Measurements from ENCODE around the gene BBX. TPM values are rescaled to one million over a fixed set of nuclear protein-coding genes. Genes with fewer than 3 reads are reported as not detected.

Gene BBX
- total and polyA plus RNA-seq, 2 of the 4 experiments (the other 2 are of a cell fraction) = 13.6 to 107 TPM

DNA sequence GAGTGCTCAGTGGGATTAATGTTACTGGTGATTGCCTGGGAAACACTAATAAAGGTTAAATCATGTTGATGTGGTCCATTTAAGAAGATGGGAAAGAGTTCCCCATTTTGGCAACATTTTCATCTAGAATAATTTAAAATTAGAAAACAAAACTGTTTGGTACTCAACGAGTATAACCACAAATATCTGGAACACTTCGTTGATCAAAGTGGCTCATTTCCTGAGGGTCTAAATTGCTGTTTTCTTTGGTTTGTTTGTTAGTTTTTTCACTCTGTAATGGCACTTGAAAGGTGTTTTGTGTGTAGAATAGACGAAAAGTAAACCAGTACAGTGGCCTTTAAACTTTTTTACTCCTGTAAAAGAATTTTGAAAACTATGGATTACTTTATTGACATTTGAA lies 73.9 kb downstream of the BBX start:
- H2BK20ac ChIP-seq (ENCODE audit: low read depth, low read length) = no peak overlapping the region
- H3K79me1 ChIP-seq (ENCODE audit: low read depth in 1 of 2, low read length in 2 of 2) = peaks cover 9 to 28% of the 10 kb centered on the region in 2 experiments
- no peak overlapping the region for H3K4me2 ChIP-seq (ENCODE audit: low read depth, low read length)
- H3K14ac ChIP-seq (replicated peaks; ENCODE audit: low read depth, low read length) = no peak overlapping the region
- no peak overlapping the region for H4K5ac ChIP-seq (ENCODE audit: low read depth, low read length)
- no CpG with 5 or more reads among the region's 3 CpGs for WGBS, 2 experiments (ENCODE audit: extremely low coverage in 2 of 2, insufficient read length in 1 of 2)
- in situ Hi-C loops (cut with MboI; ENCODE audit: low sequenced_read_pairs) (no loop called here), dilution Hi-C loops (cut with HindIII; ENCODE audit: low sequenced_read_pairs, unreplicated experiment) (no loop called here), intact Hi-C loops (cut with micrococcal nuclease) (no loop called here)
- H3K27me3 ChIP-seq (ENCODE audit: control insufficient read depth, insufficient read depth, low read length) = no peaks in the 10 kb centered on the region
- no peak overlapping the region for H3K56ac ChIP-seq (ENCODE audit: extremely low read depth, insufficient read depth, low read length)
- no peak overlapping the region for H2BK15ac ChIP-seq (ENCODE audit: low read depth, low read length)
- no peak overlapping the region for H3K18ac ChIP-seq (ENCODE audit: low read depth, low read length)
- no peak overlapping the region for H2BK120ac ChIP-seq (ENCODE audit: low read depth, low read length)
- H4K20me1 ChIP-seq (ENCODE audit: insufficient read depth, low read length) = no peaks in the 10 kb centered on the region; the same call in 1 of the 2 replicates
- 0 out of 2 replicates have a peak, but pooled peaks cover 2% of the 10 kb centered on the region for H3K9me1 ChIP-seq (ENCODE audit: insufficient read depth, low read length)
- H2BK5ac ChIP-seq (ENCODE audit: low read depth, low read length, poor library complexity, severe bottlenecking) = no peak overlapping the region
- H3K23ac ChIP-seq (ENCODE audit: low read depth, low read length) = no peak overlapping the region; the same call in 1 of the 2 replicates
- H3K4me3 ChIP-seq (ENCODE audit: insufficient read depth, low read depth, low read length) = no peak overlapping the region
- POLR2A ChIA-PET (ENCODE audit: unreplicated experiment) = no interaction called here
- H2AK5ac ChIP-seq (ENCODE audit: low read depth, low read length) = no peak overlapping the region
- no peak overlapping the region for H4K91ac ChIP-seq (ENCODE audit: insufficient read depth, low read depth, low read length)
- H4K8ac ChIP-seq (ENCODE audit: low read depth in 2 of 2, low read length in 2 of 2) = 0 out of 4 replicates have a peak overlapping the region, but pooled peaks of 1 of the 2 experiments have one; percentile 33
- no peaks in the 10 kb centered on the region for H3K9me3 ChIP-seq (ENCODE audit: control insufficient read depth, insufficient read depth, low read length)
- CTCF ChIA-PET = no interaction called here
- TF ChIP-seq RCOR1 (IDR thresholded peaks at IDR 0.05; ENCODE audit: insufficient replicate concordance, low read length) (no peak), CHD1 (IDR thresholded peaks at IDR 0.05; ENCODE audit: low read depth, low read length) (no peak), MXI1 (IDR thresholded peaks at IDR 0.05; ENCODE audit: borderline replicate concordance, low read depth, low read length) (no peak), MAFK (IDR thresholded peaks at IDR 0.05; ENCODE audit: low read depth, low read length) (no peak), SMC3 (IDR thresholded peaks at IDR 0.05; ENCODE audit: low read depth, low read length) (no peak), MAZ (IDR thresholded peaks at IDR 0.05; ENCODE audit: borderline replicate concordance, low read depth, low read length) (no peak), NFE2L2 (IDR thresholded peaks at IDR 0.05; ENCODE audit: low read depth, low read length) (no peak), USF2 (IDR thresholded peaks at IDR 0.05; ENCODE audit: low read depth, low read length) (no peak), CEBPB (IDR thresholded peaks at IDR 0.05; ENCODE audit: low read depth, low read length) (no peak), BHLHE40 (IDR thresholded peaks at IDR 0.05; ENCODE audit: low read depth, low read length) (no peak), POLR2A (IDR thresholded peaks at IDR 0.05; ENCODE audit: low read depth, low read length) (no peak), RAD21 (IDR thresholded peaks at IDR 0.05; ENCODE audit: low read length) (no peak), FOS (IDR thresholded peaks at IDR 0.05; ENCODE audit: low read depth, low read length) (no peak), RFX5 (IDR thresholded peaks at IDR 0.05; ENCODE audit: low read depth, low read length) (no peak)
- TF ChIP-seq, protein P1, sequence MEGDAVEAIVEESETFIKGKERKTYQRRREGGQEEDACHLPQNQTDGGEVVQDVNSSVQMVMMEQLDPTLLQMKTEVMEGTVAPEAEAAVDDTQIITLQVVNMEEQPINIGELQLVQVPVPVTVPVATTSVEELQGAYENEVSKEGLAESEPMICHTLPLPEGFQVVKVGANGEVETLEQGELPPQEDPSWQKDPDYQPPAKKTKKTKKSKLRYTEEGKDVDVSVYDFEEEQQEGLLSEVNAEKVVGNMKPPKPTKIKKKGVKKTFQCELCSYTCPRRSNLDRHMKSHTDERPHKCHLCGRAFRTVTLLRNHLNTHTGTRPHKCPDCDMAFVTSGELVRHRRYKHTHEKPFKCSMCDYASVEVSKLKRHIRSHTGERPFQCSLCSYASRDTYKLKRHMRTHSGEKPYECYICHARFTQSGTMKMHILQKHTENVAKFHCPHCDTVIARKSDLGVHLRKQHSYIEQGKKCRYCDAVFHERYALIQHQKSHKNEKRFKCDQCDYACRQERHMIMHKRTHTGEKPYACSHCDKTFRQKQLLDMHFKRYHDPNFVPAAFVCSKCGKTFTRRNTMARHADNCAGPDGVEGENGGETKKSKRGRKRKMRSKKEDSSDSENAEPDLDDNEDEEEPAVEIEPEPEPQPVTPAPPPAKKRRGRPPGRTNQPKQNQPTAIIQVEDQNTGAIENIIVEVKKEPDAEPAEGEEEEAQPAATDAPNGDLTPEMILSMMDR (conservative IDR thresholded peaks at IDR 0.05; ENCODE audit: low read depth, low read length) = no peak
- TF ChIP-seq, protein P2, sequence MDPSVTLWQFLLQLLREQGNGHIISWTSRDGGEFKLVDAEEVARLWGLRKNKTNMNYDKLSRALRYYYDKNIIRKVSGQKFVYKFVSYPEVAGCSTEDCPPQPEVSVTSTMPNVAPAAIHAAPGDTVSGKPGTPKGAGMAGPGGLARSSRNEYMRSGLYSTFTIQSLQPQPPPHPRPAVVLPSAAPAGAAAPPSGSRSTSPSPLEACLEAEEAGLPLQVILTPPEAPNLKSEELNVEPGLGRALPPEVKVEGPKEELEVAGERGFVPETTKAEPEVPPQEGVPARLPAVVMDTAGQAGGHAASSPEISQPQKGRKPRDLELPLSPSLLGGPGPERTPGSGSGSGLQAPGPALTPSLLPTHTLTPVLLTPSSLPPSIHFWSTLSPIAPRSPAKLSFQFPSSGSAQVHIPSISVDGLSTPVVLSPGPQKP (IDR thresholded peaks at IDR 0.05; ENCODE audit: borderline replicate concordance, low read depth, low read length) = no peak
- no peaks in the 10 kb centered on the region for H3K36me3 ChIP-seq (ENCODE audit: control insufficient read depth, insufficient read depth, low read length)
- H2AFZ ChIP-seq (replicated peaks; ENCODE audit: low read length, poor library complexity) = no peak overlapping the region
- no peak overlapping the region for H3K9ac ChIP-seq (ENCODE audit: low read depth, low read length)
- no peak overlapping the region for H2AK9ac ChIP-seq (replicated peaks; ENCODE audit: low read depth, low read length, poor library complexity)
- no TSS peak for BruUV-seq (replicated peaks)
- H3K4me1 ChIP-seq (ENCODE audit: control insufficient read depth, insufficient read depth, low read length) = peaks cover 4% of the 10 kb centered on the region; the same call in 1 of the 2 replicates
- H3K27ac ChIP-seq (ENCODE audit: insufficient read depth, low read length) = no peak overlapping the region
- DNase-seq (no peak), ATAC-seq (ENCODE audit: low read depth) (no peak)
- no peak overlapping the region for H3K4ac ChIP-seq (ENCODE audit: low read depth, low read length)

Data from IMR-90 (cell line).